ENCODE results near the gene TMPRSS11F. TPM values are rescaled to one million over a fixed set of nuclear protein-coding genes. Genes with fewer than 3 reads are reported as not detected.

TMPRSS11F gene
- not detected in 2 replicates for total RNA-seq

DNA sequence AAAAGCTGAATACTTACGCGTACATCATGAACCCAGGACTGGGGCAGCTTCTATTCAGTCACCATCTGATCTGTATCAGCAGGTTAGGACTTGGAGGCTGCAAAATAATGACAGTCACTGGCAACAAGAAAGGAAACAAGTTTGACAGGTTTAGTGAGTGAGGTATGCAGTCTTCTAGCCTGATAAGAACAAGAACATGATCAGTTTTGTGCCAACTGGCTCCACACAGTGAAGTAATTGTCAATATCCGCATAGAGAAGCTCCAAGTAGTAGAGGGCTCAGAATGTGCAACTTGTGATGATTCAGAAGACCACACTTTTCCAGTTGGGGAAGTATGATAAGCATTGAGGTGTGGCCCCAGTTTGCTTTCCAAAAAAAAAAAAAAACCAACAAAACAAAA lies at the start of gene TMPRSS11F:
TSS of gene TMPRSS11F (minus strand) at position 77 of the 400 bp plus-strand sequence. CDS start at position 28, 49 bp downstream.

Other genes starting within 250 kb of the TMPRSS11F start
- not detected in 2 replicates for gene TMPRSS11D, start 245.9 kb downstream of the TMPRSS11F start, total RNA-seq
- gene TMPRSS11A, start 166.4 kb downstream of the TMPRSS11F start, total RNA-seq, result not detected in 2 replicates
- not detected in 2 replicates for gene TMPRSS11B, start 115.8 kb upstream of the TMPRSS11F start, total RNA-seq
- 35.7 and 51.9 TPM in 2 replicates for gene YTHDC1, start 220.2 kb upstream of the TMPRSS11F start, total RNA-seq

Measured in endothelial cell of coronary artery (primary cell).